ENCODE data around the gene CCDC85C. TPM values are rescaled to one million over a fixed set of nuclear protein-coding genes. Genes with fewer than 3 reads are reported as not detected.

CCDC85C gene
- total and polyA plus RNA-seq, 2 of the 8 experiments (the other 6 are each of a cell fraction or from before 2014, with no cell fraction given) = 16.8 to 35.8 TPM

GRCh38 chr14:99570544-99571302, 33.3 kb downstream of the CCDC85C start:
- Histone ChIP-seq H3K79me2 (ENCODE audit: control insufficient read depth in 1 of 2, insufficient read depth in 2 of 2, low read length in 2 of 2) (peaks cover 0 to 68% of the 10 kb centered on the region in 2 experiments; a peak in 3 of 4 replicates), H3K4ac (replicated peaks; ENCODE audit: insufficient read length, low read depth, low read length) (peak overlapping the region; percentile 23), H4K20me1 (replicated peaks in 1 of 2; ENCODE audit: control insufficient read depth in 1 of 2, insufficient read depth in 2 of 2, low read length in 2 of 2) (peaks cover 22 to 38% of the 10 kb centered on the region in 2 experiments), H3K23ac (ENCODE audit: insufficient read length) (no peak overlapping the region), H3K18ac (ENCODE audit: extremely low read depth, low read length) (peak overlapping the region; percentile 65; the same call in 1 of the 2 replicates), H3K4me2 (ENCODE audit: insufficient read depth in 1 of 2, low read depth in 2 of 2, low read length in 2 of 2) (peak overlapping the region; percentile 51 to 56), H2BK120ac (replicated peaks; ENCODE audit: low read depth, low read length) (no peak overlapping the region), H2BK15ac (ENCODE audit: low read length) (0 out of 2 replicates have a peak overlapping the region, but pooled peaks have one; percentile 18), H2BK5ac (ENCODE audit: low read depth, low read length) (peak overlapping the region; percentile 84), H2BK12ac (ENCODE audit: low read depth, low read length) (peak overlapping the region; percentile 81; the same call in 1 of the 2 replicates), H3K4me3 (ENCODE audit: extremely low read depth in 1 of 4, insufficient read depth in 2 of 4, low read depth in 3 of 4, low read length in 4 of 4) (no peak overlapping the region; a peak in 2 of 8 replicates), H3K56ac (replicated peaks; ENCODE audit: insufficient read length, low read depth, low read length) (no peak overlapping the region), H4K91ac (replicated peaks; ENCODE audit: insufficient read length, low read length) (peak overlapping the region; percentile 84), H3K9me3 (ENCODE audit: insufficient read depth in 2 of 2, low read depth in 1 of 2, low read length in 1 of 2) (no peaks in the 10 kb centered on the region), H3K4me1 (replicated peaks in 1 of 4; ENCODE audit: control insufficient read depth in 3 of 4, insufficient read depth in 4 of 4, low read length in 3 of 4) (peaks cover 28 to 80% (median 63%) of the 10 kb centered on the region in 4 experiments), H2AFZ (ENCODE audit: low read length) (no peak overlapping the region), H4K8ac (ENCODE audit: extremely low read depth, insufficient read depth, low read length) (no peak overlapping the region; the same call in 1 of the 2 replicates), H3K23me2 (ENCODE audit: low read depth, low read length) (no peaks in the 10 kb centered on the region), H2BK20ac (ENCODE audit: low read length) (0 out of 2 replicates have a peak overlapping the region, but pooled peaks have one; percentile 43), H2AK5ac (ENCODE audit: low read depth, low read length) (peak overlapping the region; percentile 94; the same call in 1 of the 2 replicates), H3K27me3 (replicated peaks in 1 of 4; ENCODE audit: control insufficient read depth in 3 of 4, extremely low read depth in 1 of 4, insufficient read depth in 3 of 4, low read length in 3 of 4) (peaks cover 0 to 3% (median 0%) of the 10 kb centered on the region in 4 experiments; a peak in 2 of 7 replicates), H4K5ac (ENCODE audit: insufficient read length, low read depth, low read length) (peak overlapping the region; percentile 21), H3K36me3 (ENCODE audit: control insufficient read depth in 2 of 4, insufficient read depth in 4 of 4, low read length in 3 of 4) (no peaks in the 10 kb centered on the region), H3K27ac (ENCODE audit: low read depth, low read length) (0 out of 2 replicates have a peak overlapping the region, but pooled peaks have one; percentile 33), H3K79me1 (ENCODE audit: low read depth, low read length) (peaks cover 32% of the 10 kb centered on the region), H3K14ac (ENCODE audit: insufficient read length) (no peak overlapping the region), H3K9ac (replicated peaks in 1 of 4; ENCODE audit: extremely low read depth in 1 of 4, low read depth in 3 of 4, low read length in 3 of 4) (peak overlapping the region in 1 of 4 experiments; percentile 11; a peak in 2 of 7 replicates)
- TF ChIP-seq RFX5 (IDR thresholded peaks at IDR 0.05; ENCODE audit: borderline replicate concordance, low read depth, low read length) (no peak), HDAC2 (IDR thresholded peaks at IDR 0.05; ENCODE audit: borderline replicate concordance in 1 of 2, low read depth in 2 of 2, low read length in 2 of 2) (0 out of 4 replicates have a peak, but pooled peaks of 1 of the 2 experiments have one; percentile 18), SP1 (IDR thresholded peaks at IDR 0.05; ENCODE audit: low read depth, low read length) (0 out of 2 replicates have a peak, but pooled peaks have one; percentile 24), POLR2AphosphoS5 (IDR thresholded peaks at IDR 0.05; ENCODE audit: low read depth, low read length) (0 out of 2 replicates have a peak, but pooled peaks have one; percentile 16), MAX (IDR thresholded peaks at IDR 0.05) (peak; percentile 23; the same call in 1 of the 2 replicates)
- CTCF ChIA-PET (ENCODE audit: partially characterized antibody) = interaction anchor here (0.6 to 4.1 kb wide), 11 partner anchors 8 to 110 kb away, joined by 3 to 18 read pairs (median 3); no protein-coding TSS in a partner anchor
- 34% methylated on average over 10 of the region's 12 CpGs; no CpG with 5 or more reads in 1 of the 2 experiments for WGBS, 2 experiments (ENCODE audit: extremely low coverage in 1 of 2, insufficient coverage in 1 of 2, insufficient read length in 1 of 2, insufficient replicate concordance in 2 of 2, low coverage in 1 of 2, low lambda C conversion rate in 2 of 2, missing lambda C conversion rate in 1 of 2)
- no peak for FAIRE-seq
- peak in 1 of 2 experiments; percentile 56 for DNase-seq (ENCODE audit: low read depth in 1 of 2, low spot score in 2 of 2)
- POLR2A ChIA-PET (ENCODE audit: partially characterized antibody) = interaction anchor here (0.8 to 1.5 kb wide), 4 partner anchors 20 to 190 kb away, joined by 3 read pairs; no protein-coding TSS in a partner anchor

Measured in H1 (cell line).